CD14-positive monocyte (primary cell): ENCODE results near the gene GLYR1. TPM values are rescaled to one million over a fixed set of nuclear protein-coding genes. Genes with fewer than 3 reads are reported as not detected.
A peak's percentile ranks its signal among the peaks of the same experiment; 100 is the strongest.

ENCODE experiments used
- DNase-seq, 3 donors: peaks; one replicate each; pipeline ENCODE4 v3.0.0-alpha.2; 2011 to 2022
- H2AFZ ChIP-seq: 2 replicates; pipeline ENCODE4 v1.6.0; 2012; ENCODE audit warnings: mild to moderate bottlenecking, low read depth, low read length, inconsistent platforms; ENCODE audit not compliant: insufficient read depth, poor library complexity, severe bottlenecking
- H3K27ac ChIP-seq, 2 donors: 1 replicate in 1 of 2; 2 replicates in 1 of 2; pipeline ENCODE4 v1.5.1; 2012 to 2013; ENCODE audit warnings: low read length in 2 of 2, control low read depth in 1 of 2, inconsistent platforms in 1 of 2, low read depth in 1 of 2, mild to moderate bottlenecking in 1 of 2
- H3K27me3 ChIP-seq, 2 donors: one replicate each; pipeline versions ENCODE4 v1.6.0 to v1.6.1; 2011 to 2013; ENCODE audit warnings: low read length in 2 of 2; ENCODE audit not compliant: control insufficient read depth in 2 of 2, insufficient read depth in 2 of 2
- H3K36me3 ChIP-seq, 2 donors: replicated peaks in 1 of 2; 1 replicate in 1 of 2; 2 replicates in 1 of 2; pipeline versions ENCODE4 v1.5.1 to v1.6.1; 2012 to 2013; ENCODE audit warnings: low read length in 2 of 2, control low read depth in 1 of 2, inconsistent platforms in 1 of 2, mild to moderate bottlenecking in 1 of 2; ENCODE audit not compliant: insufficient read depth in 2 of 2, control insufficient read depth in 1 of 2
- H3K4me1 ChIP-seq, 2 donors: 1 replicate in 1 of 2; 2 replicates in 1 of 2; pipeline versions ENCODE4 v1.5.1 to v1.6.1; 2012 to 2013; ENCODE audit warnings: low read length in 2 of 2, control low read depth in 1 of 2, inconsistent platforms in 1 of 2, mild to moderate bottlenecking in 1 of 2, moderate library complexity in 1 of 2; ENCODE audit not compliant: insufficient read depth in 2 of 2, control insufficient read depth in 1 of 2
- H3K4me2 ChIP-seq: replicated peaks from 2 replicates; pipeline ENCODE3; 2012; ENCODE audit warnings: low read length, moderate library complexity, mild to moderate bottlenecking; ENCODE audit not compliant: poor library complexity, severe bottlenecking; ENCODE audit errors: extremely low read depth
- H3K4me3 ChIP-seq, 3 experiments: fragments of 200-600 bp in 1 of 3; sonication (generic) in 1 of 3; replicated peaks in 1 of 3; 1 replicate in 2 of 3; 2 replicates in 1 of 3; pipeline ENCODE4 v1.5.1; 2011 to 2013; ENCODE audit warnings: low read length in 3 of 3, mild to moderate bottlenecking in 3 of 3, control low read depth in 2 of 3, low read depth in 2 of 3, inconsistent platforms in 1 of 3, moderate library complexity in 1 of 3
- H3K79me2 ChIP-seq: 2 replicates; pipeline ENCODE4 v1.6.0; 2012; ENCODE audit warnings: mild to moderate bottlenecking, control low read depth, inconsistent platforms, low read length, moderate library complexity; ENCODE audit not compliant: insufficient read depth
- H3K9ac ChIP-seq: 2 replicates; pipeline ENCODE4 v1.6.0; 2017; ENCODE audit warnings: low read length, mild to moderate bottlenecking; ENCODE audit not compliant: insufficient read depth, poor library complexity, severe bottlenecking
- H3K9me3 ChIP-seq, 2 donors: replicated peaks in 1 of 2; 1 replicate in 1 of 2; 2 replicates in 1 of 2; pipeline versions ENCODE4 v1.5.1 to v1.6.1; 2012 to 2013; ENCODE audit warnings: low read length in 2 of 2, control low read depth in 1 of 2; ENCODE audit not compliant: control insufficient read depth in 1 of 2, insufficient read depth in 1 of 2
- H4K20me1 ChIP-seq: 2 replicates; pipeline ENCODE4 v1.6.0; 2012; ENCODE audit warnings: mild to moderate bottlenecking, low read length, control low read depth, moderate library complexity; ENCODE audit not compliant: insufficient read depth
- H3K27ac Mint-ChIP-seq, 7 donors: one replicate each; pipeline ENCODE4 v1.8.0; 2020; ENCODE audit warnings: mild to moderate bottlenecking in 7 of 7, mixed read lengths in 7 of 7, moderate library complexity in 6 of 7, inconsistent platforms in 2 of 7
- H3K27me3 Mint-ChIP-seq, 3 donors: one replicate each; pipeline ENCODE4 v1.8.0; 2021 to 2022; ENCODE audit warnings: low read depth in 3 of 3, mild to moderate bottlenecking in 3 of 3, mixed read lengths in 3 of 3, moderate library complexity in 3 of 3, inconsistent platforms in 1 of 3
- H3K36me3 Mint-ChIP-seq, 2 donors: one replicate each; pipeline ENCODE4 v1.8.0; 2020; ENCODE audit warnings: mixed read lengths in 2 of 2, inconsistent platforms in 1 of 2, mild to moderate bottlenecking in 1 of 2
- H3K4me1 Mint-ChIP-seq: one replicate; pipeline ENCODE4 v1.8.0; 2020; ENCODE audit warnings: mild to moderate bottlenecking, mixed read lengths
- H3K4me3 Mint-ChIP-seq, 2 donors: one replicate each; pipeline ENCODE4 v1.8.0; 2020; ENCODE audit warnings: mild to moderate bottlenecking in 2 of 2, mixed read lengths in 2 of 2, moderate library complexity in 1 of 2
- H3K9me3 Mint-ChIP-seq, 7 donors: one replicate each; pipeline ENCODE4 v1.8.0; 2020 to 2022; ENCODE audit warnings: mixed read lengths in 7 of 7, mild to moderate bottlenecking in 6 of 7, moderate library complexity in 6 of 7, inconsistent platforms in 2 of 7
- CTCF ChIP-seq: fragments of 200-600 bp; IDR thresholded peaks from one replicate; pipeline ENCODE4 v1.8.0; 2022; ENCODE audit warnings: antibody characterized with exemption, mild to moderate bottlenecking
- WGBS: methylation state at CpG from one replicate; pipeline ENCODE4 v1.1.5; 2013; ENCODE audit warnings: missing lambda C conversion rate; ENCODE audit not compliant: insufficient coverage; 5-methylcytosine and 5-hydroxymethylcytosine counted together
- intact Hi-C, 2 donors: fragments of 100-400 bp; cut with micrococcal nuclease; formaldehyde crosslinking; loops; one replicate each; pipeline versions ENCODE4 v1.15.0 to v1.15.1; 2023
- polyA plus RNA-seq, 3 donors: library from polyadenylated mRNA; depleted of rRNA in 1 of 3; unstranded in 2 of 3; stranded (reverse) in 1 of 3; fragments of 300-500 nt in 2 of 3; fragments of >200 nt in 1 of 3; fragmentation: Illumina TruSeq in 2 of 3; gene quantifications; 1 replicate in 2 of 3; 2 replicates in 1 of 3; pipeline ENCODE4 v1.2.3, GENCODE V29; 2012 to 2021

The GLYR1 gene
- polyA plus RNA-seq, 3 donors: 34.2 to 41.9 (median 39.3) TPM

GRCh38 chr16:4780235-4780634, 66.9 kb downstream of the GLYR1 start:
- H3K4me1 ChIP-seq: peaks cover 15 to 17% of the 10 kb centered on the region in 2 donors
- no peak for TF ChIP-seq CTCF
- H3K27me3 ChIP-seq: no peaks in the 10 kb centered on the region
- Mint-ChIP-seq H3K27me3 (peaks cover 0 to 4% (median 2%) of the 10 kb centered on the region in 3 donors), H3K36me3 (no peaks in the 10 kb centered on the region), H3K9me3 (peaks cover 0 to 2% (median 0%) of the 10 kb centered on the region in 7 donors), H3K27ac (no peak overlapping the region), H3K4me3 (no peak overlapping the region), H3K4me1 (peaks cover 30% of the 10 kb centered on the region)
- H4K20me1 ChIP-seq: no peaks in the 10 kb centered on the region
- 100% methylated on average over 2 of the region's 4 CpGs for WGBS
- DNase-seq: peak in 2 of 3 donors; percentile 15 to 48
- no peak overlapping the region for H3K27ac ChIP-seq
- no peak overlapping the region for H3K4me3 ChIP-seq
- no peaks in the 10 kb centered on the region for H3K9me3 ChIP-seq
- no peak overlapping the region for H2AFZ ChIP-seq
- H3K9ac ChIP-seq: no peak overlapping the region
- intact Hi-C loops: no loop called here
- H3K4me2 ChIP-seq: no peak overlapping the region
- H3K36me3 ChIP-seq: no peaks in the 10 kb centered on the region
- H3K79me2 ChIP-seq: no peaks in the 10 kb centered on the region

GRCh38 chr16:4778050-4778392, 69.1 kb downstream of the GLYR1 start:
- Mint-ChIP-seq H3K9me3 (peaks cover 0 to 2% (median 0%) of the 10 kb centered on the region in 7 donors), H3K4me3 (no peak overlapping the region), H3K36me3 (no peaks in the 10 kb centered on the region), H3K4me1 (peaks cover 36% of the 10 kb centered on the region), H3K27ac (no peak overlapping the region), H3K27me3 (peaks cover 0 to 2% (median 0%) of the 10 kb centered on the region in 3 donors)
- Histone ChIP-seq H3K4me1 (peaks cover 21 to 24% of the 10 kb centered on the region in 2 donors), H4K20me1 (no peaks in the 10 kb centered on the region), H3K27me3 (no peaks in the 10 kb centered on the region), H3K36me3 (no peaks in the 10 kb centered on the region), H2AFZ (no peak overlapping the region), H3K9ac (no peak overlapping the region), H3K9me3 (no peaks in the 10 kb centered on the region), H3K4me3 (no peak overlapping the region), H3K79me2 (no peaks in the 10 kb centered on the region), H3K4me2 (no peak overlapping the region), H3K27ac (no peak overlapping the region)
- intact Hi-C loops: no loop called here
- no peak for DNase-seq
- TF ChIP-seq CTCF: no peak
- 100% methylated on average over 2 of the region's 5 CpGs for whole genome bisulfite sequencing
